Muscle layer of colon (tissue), 2 donors: Measurements from ENCODE around the gene TMEM178B.
"Not testable (repeated sequence)": the region's sequence is repeated elsewhere in the genome, so short reads cannot be mapped to it uniquely, and the experiment has no call there.

Experiments used
- H3K27ac ChIP-seq: one replicate; pipeline ENCODE4 v1.7.0; 2013; ENCODE audit warnings: low read depth, mild to moderate bottlenecking, low read length, moderate library complexity
- H3K27me3 ChIP-seq, 2 donors: one replicate each; pipeline ENCODE4 v1.7.0; 2013; ENCODE audit warnings: low read length in 2 of 2, mild to moderate bottlenecking in 2 of 2; ENCODE audit not compliant: insufficient read depth in 2 of 2, control insufficient read depth in 1 of 2
- H3K36me3 ChIP-seq: one replicate; pipeline ENCODE4 v1.7.0; 2013; ENCODE audit warnings: mild to moderate bottlenecking, low read length; ENCODE audit not compliant: insufficient read depth
- H3K4me1 ChIP-seq: one replicate; pipeline ENCODE4 v1.7.0; 2013; ENCODE audit warnings: mild to moderate bottlenecking, low read length; ENCODE audit not compliant: insufficient read depth
- H3K4me3 ChIP-seq, 2 donors: one replicate each; pipeline ENCODE4 v1.7.0; 2013; ENCODE audit warnings: low read length in 2 of 2, low read depth in 1 of 2, mild to moderate bottlenecking in 1 of 2, moderate library complexity in 1 of 2
- H3K9ac ChIP-seq: one replicate; pipeline ENCODE4 v1.7.0; 2013; ENCODE audit warnings: low read length
- H3K9me3 ChIP-seq: one replicate; pipeline ENCODE4 v1.7.0; 2013; ENCODE audit warnings: mild to moderate bottlenecking, low read length
- donor health status: abdominal sarcoma.
- donor health status: Adenocarcinoma of cecum.

The TMEM178B gene

DNA sequence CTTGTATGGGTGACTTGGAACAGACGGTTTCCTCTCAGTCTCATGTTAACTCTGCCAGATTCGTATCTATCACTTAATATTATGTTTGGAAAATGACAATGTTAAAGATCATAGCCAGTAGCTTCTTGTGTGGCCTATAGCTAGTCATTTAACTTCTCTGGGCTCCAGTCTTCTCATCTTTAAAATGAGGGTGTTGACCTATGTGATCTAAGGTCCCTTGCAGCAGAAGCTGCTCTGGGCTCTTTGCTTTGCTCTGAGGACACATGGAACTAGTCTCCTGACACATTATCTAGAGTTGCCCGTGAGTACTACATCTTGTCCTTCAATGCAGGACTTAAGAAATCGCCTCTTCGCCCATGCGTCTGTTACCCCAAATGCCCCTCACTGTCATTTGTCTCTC lies 93.1 kb downstream of the TMEM178B start:
- no peak overlapping the region for H3K27ac ChIP-seq
- H3K4me3 ChIP-seq = no peak overlapping the region
- H3K36me3 ChIP-seq = no peaks in the 10 kb centered on the region
- H3K9me3 ChIP-seq = no peaks in the 10 kb centered on the region
- H3K9ac ChIP-seq = no peak overlapping the region
- no peaks in the 10 kb centered on the region for H3K4me1 ChIP-seq
- H3K27me3 ChIP-seq = no peaks in the 10 kb centered on the region

- H3K9me3 ChIP-seq = no peaks in the 10 kb centered on the region
- no peak overlapping the region for H3K4me3 ChIP-seq
- H3K27ac ChIP-seq = no peak overlapping the region
- no peaks in the 10 kb centered on the region for H3K4me1 ChIP-seq
- H3K27me3 ChIP-seq = no peaks in the 10 kb centered on the region
- no peaks in the 10 kb centered on the region for H3K36me3 ChIP-seq
- no peak overlapping the region for H3K9ac ChIP-seq
These were observed 93.6 kb downstream of the TMEM178B start for GRCh38 chr7:141167381-141167964.

GRCh38 chr7:141169157-141169556 lies 95.3 kb downstream of the TMEM178B start:
- H3K4me3 ChIP-seq = not testable (repeated sequence)

DNA sequence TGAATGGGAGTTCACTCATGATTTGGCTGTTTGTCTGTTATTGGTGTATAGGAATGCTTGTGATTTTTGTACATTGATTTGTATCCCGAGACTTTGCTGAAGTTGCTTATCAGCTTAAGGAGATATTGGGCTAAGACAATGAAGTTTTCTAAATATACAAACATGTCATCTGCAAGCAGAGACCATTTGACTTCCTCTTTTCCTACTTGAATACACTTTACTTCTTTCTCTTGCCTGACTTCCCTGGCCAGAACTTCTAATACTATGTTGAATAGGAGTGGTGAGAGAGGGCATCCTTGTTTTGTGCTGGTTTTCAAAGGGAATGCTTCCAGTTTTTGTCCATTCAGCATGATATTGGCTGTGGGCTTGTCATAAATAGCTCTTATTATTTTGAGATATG lies 101.9 kb downstream of the TMEM178B start:
- H3K9ac ChIP-seq, H3K27me3 ChIP-seq, H3K9me3 ChIP-seq, H3K36me3 ChIP-seq, H3K4me1 ChIP-seq, H3K27ac ChIP-seq, H3K4me3 ChIP-seq: not testable (repeated sequence)

More at GRCh38 chr7:141169157-141169556, 95.3 kb downstream of the TMEM178B start:
- H3K36me3 ChIP-seq, H3K4me1 ChIP-seq, H3K27ac ChIP-seq, H3K9me3 ChIP-seq, H3K9ac ChIP-seq, H3K27me3 ChIP-seq: not testable (repeated sequence)

- H3K27ac ChIP-seq, H3K27me3 ChIP-seq, H3K4me1 ChIP-seq, H3K9ac ChIP-seq, H3K4me3 ChIP-seq, H3K36me3 ChIP-seq, H3K9me3 ChIP-seq: not testable (repeated sequence)
These were observed 103.3 kb downstream of the TMEM178B start for GRCh38 chr7:141177120-141177519.

DNA sequence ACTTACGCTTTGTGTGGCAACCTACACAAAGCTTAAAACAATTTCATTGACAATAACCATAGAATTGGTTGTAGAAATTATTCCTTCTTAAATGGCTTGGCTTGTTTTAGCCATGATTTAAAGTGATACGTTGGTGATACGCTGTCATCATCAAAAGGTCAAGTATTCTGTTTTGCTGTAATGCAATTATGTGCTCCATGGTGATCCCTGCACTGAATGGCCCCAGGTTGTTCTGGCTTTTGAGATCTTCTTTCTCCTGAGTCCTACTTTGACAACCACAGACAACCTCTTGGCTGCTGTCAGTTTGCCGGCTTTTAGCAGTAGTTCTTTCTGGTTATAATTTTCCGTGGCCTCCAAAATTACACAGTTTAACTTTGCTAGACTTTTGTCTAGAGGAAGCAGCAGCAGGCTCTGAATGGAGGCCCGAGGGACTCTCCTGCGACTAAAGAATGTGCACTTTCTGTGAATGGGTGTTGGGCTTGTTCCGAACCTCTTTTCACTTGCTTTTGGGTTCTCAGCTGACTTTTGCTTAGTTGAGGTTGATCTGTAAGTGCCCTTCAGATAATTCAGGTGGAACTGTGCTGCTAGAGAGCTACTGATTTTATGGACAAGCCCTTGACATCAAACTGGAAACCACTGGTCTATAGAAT lies 104.7 kb downstream of the TMEM178B start:
- Histone ChIP-seq H3K9me3 (no peaks in the 10 kb centered on the region), H3K36me3 (no peaks in the 10 kb centered on the region), H3K9ac (no peak overlapping the region), H3K4me3 (no peak overlapping the region), H3K4me1 (no peaks in the 10 kb centered on the region), H3K27me3 (no peaks in the 10 kb centered on the region), H3K27ac (no peak overlapping the region)

GRCh38 chr7:141181812-141182211 lies 107.9 kb downstream of the TMEM178B start:
- Histone ChIP-seq H3K4me1 (no peaks in the 10 kb centered on the region), H3K27me3 (no peaks in the 10 kb centered on the region), H3K4me3 (no peak overlapping the region), H3K27ac (no peak overlapping the region), H3K36me3 (no peaks in the 10 kb centered on the region), H3K9me3 (no peaks in the 10 kb centered on the region), H3K9ac (no peak overlapping the region)

GRCh38 chr7:141184532-141185190 lies 110.8 kb downstream of the TMEM178B start:
- Histone ChIP-seq H3K36me3 (no peaks in the 10 kb centered on the region), H3K4me3 (no peak overlapping the region), H3K4me1 (no peaks in the 10 kb centered on the region), H3K27ac (no peak overlapping the region), H3K9me3 (no peaks in the 10 kb centered on the region), H3K9ac (no peak overlapping the region), H3K27me3 (no peaks in the 10 kb centered on the region)

DNA sequence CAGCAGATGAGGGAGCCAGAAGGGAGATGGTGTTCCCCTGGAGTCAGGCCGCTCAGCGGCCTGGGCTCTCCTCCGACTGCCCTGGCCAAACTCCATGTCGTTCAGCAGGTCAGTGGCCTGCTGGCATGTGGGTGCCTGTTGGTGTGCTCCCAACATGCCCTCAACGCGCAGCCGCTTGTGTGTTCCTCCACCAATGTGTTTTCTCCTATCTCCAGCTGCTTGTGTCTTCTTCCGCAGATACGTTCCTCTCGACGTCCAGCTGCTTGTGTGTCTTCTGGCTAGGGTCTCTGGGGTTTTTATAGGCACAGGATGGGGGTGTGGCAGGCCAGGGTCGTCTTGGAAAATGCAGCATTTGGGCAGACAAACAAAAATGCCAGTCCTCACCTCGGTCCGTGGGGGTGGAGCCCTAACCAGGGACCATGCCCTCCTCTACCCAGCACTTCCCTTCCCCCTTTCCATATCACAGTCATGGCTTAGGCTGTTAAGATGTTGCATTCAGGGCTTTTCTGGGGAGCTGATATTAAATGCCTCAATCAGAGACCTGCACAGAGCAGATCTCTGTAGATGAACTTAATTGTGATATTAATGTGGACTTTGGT lies 111.6 kb downstream of the TMEM178B start:
- no peaks in the 10 kb centered on the region for H3K9me3 ChIP-seq
- H3K4me1 ChIP-seq = no peaks in the 10 kb centered on the region
- H3K27ac ChIP-seq = no peak overlapping the region
- no peaks in the 10 kb centered on the region for H3K36me3 ChIP-seq
- H3K4me3 ChIP-seq = no peak overlapping the region
- H3K27me3 ChIP-seq = no peaks in the 10 kb centered on the region
- H3K9ac ChIP-seq = no peak overlapping the region

GRCh38 chr7:141189231-141189630 lies 115.4 kb downstream of the TMEM178B start:
- Histone ChIP-seq H3K36me3 (no peaks in the 10 kb centered on the region), H3K4me3 (no peak overlapping the region), H3K9me3 (no peaks in the 10 kb centered on the region), H3K27ac (no peak overlapping the region), H3K9ac (no peak overlapping the region), H3K4me1 (no peaks in the 10 kb centered on the region), H3K27me3 (no peaks in the 10 kb centered on the region)

DNA sequence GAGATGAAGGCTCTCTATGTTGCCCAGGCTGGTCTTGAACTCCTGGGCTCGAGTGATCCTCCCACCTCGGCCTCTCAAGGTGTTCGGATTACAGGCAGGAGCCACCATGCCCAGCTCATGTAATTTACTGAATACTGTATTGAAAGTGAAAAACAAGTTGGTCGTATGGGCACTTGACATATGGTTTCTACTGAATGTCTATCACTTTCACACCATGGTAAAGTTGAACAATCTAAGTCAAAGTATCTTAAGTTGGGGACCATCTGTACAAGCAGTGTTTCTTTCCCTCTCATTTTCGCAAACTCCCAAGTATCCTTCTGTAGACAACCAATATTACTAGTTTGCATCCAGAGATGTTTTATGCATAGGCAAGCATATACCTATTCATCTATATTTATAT lies 116.6 kb downstream of the TMEM178B start:
- Histone ChIP-seq H3K4me3 (no peak overlapping the region), H3K4me1 (no peaks in the 10 kb centered on the region), H3K9ac (no peak overlapping the region), H3K9me3 (no peaks in the 10 kb centered on the region), H3K27me3 (no peaks in the 10 kb centered on the region), H3K36me3 (no peaks in the 10 kb centered on the region), H3K27ac (no peak overlapping the region)
